K562 (cell line): ENCODE results near the gene VTI1B. TPM values are rescaled to one million over a fixed set of nuclear protein-coding genes. Genes with fewer than 3 reads are reported as not detected.

Source experiments
- BMI1 ChIP-seq: fragments of 150-350 bp; IDR thresholded peaks from 2 replicates; pipeline ENCODE4 v1.6.1; 2014; ENCODE audit warnings: low read length
- CHD4 ChIP-seq: fragments of 200-600 bp; sonication (generic); IDR thresholded peaks from 3 replicates; pipeline ENCODE4 v1.6.1; 2012; ENCODE audit warnings: low read depth, mild to moderate bottlenecking, mixed read lengths, low read length, inconsistent platforms; ENCODE audit not compliant: insufficient read depth, insufficient replicate concordance, poor library complexity, severe bottlenecking
- CREB3L1 ChIP-seq: fragments of 450-650 bp; IDR thresholded peaks from 2 replicates; pipeline ENCODE4 v1.6.1; 2014; ENCODE audit warnings: low read depth, mild to moderate bottlenecking, moderate library complexity, borderline replicate concordance
- DLX4 ChIP-seq: fragments of 250-450 bp; sonication (Bioruptor Pico); IDR thresholded peaks from 2 replicates; pipeline ENCODE4 v1.6.1; 2021; ENCODE audit warnings: mild to moderate bottlenecking
- FUS ChIP-seq: fragments of 200-400 bp; formaldehyde crosslinking; optimal IDR thresholded peaks from 2 replicates; pipeline ENCODE3; 2017; ENCODE audit warnings: low read depth, low read length
- HLTF ChIP-seq: fragments of 450-650 bp; IDR thresholded peaks from 2 replicates; pipeline ENCODE4 v1.6.1; 2016
- HNRNPUL1 ChIP-seq: fragments of 200-400 bp; formaldehyde crosslinking; IDR thresholded peaks from 2 replicates; pipeline ENCODE4 v1.6.1; 2017; ENCODE audit warnings: low read length
- MTF1 ChIP-seq: fragments of 250-450 bp; sonication (Bioruptor Pico); IDR thresholded peaks from 2 replicates; pipeline ENCODE4 v1.9.0; 2021; ENCODE audit warnings: moderate library complexity, mild to moderate bottlenecking, inconsistent platforms, borderline replicate concordance
- MYC ChIP-seq, 2 experiments: fragments of 250-450 bp in 1 of 2; sonication (Bioruptor Pico) in 1 of 2; IDR thresholded peaks; 2 replicates each; pipeline versions ENCODE4 v1.5.1 to v1.6.1; 2012 to 2021; ENCODE audit warnings: low read depth in 2 of 2, borderline replicate concordance in 1 of 2, improper control_type of control experiment in 1 of 2, low read length in 1 of 2, mild to moderate bottlenecking in 1 of 2, moderate library complexity in 1 of 2
- NCOA2 ChIP-seq, 2 experiments: fragments of 450-650 bp; IDR thresholded peaks; 2 replicates each; pipeline ENCODE4 v1.6.1; 2018; ENCODE audit warnings: mild to moderate bottlenecking in 2 of 2, moderate library complexity in 1 of 2; ENCODE audit not compliant: partially characterized antibody in 2 of 2
- NFATC3 ChIP-seq: fragments of 450-650 bp; IDR thresholded peaks from 2 replicates; pipeline ENCODE4 v1.6.1; 2017; ENCODE audit warnings: mild to moderate bottlenecking
- NFYB ChIP-seq: IDR thresholded peaks from 2 replicates; pipeline ENCODE4 v1.6.1; 2011; ENCODE audit warnings: mild to moderate bottlenecking, moderate library complexity; ENCODE audit not compliant: insufficient read length; ENCODE audit errors: extremely low read depth
- NR2C1 ChIP-seq, 2 experiments: fragments of 450-650 bp; IDR thresholded peaks; 2 replicates each; pipeline ENCODE4 v1.6.1; 2017; ENCODE audit warnings: mild to moderate bottlenecking in 2 of 2, antibody characterized with exemption in 1 of 2, inconsistent platforms in 1 of 2, missing compliant biosample characterization in 1 of 2, missing genetic modification characterization in 1 of 2
- NR2C2 ChIP-seq, 2 experiments: fragments of 200-800 bp in 1 of 2; sonication (Bioruptor generic) in 1 of 2; sonication (generic) in 1 of 2; formaldehyde crosslinking in 1 of 2; IDR thresholded peaks; 2 replicates each; pipeline versions ENCODE4 v1.6.1 to v1.8.0; 2016 to 2022; ENCODE audit warnings: mild to moderate bottlenecking in 1 of 2, missing compliant biosample characterization in 1 of 2, missing genetic modification characterization in 1 of 2, missing genetic modification reagents in 1 of 2
- SIN3A ChIP-seq, 2 experiments: fragments of 150-350 bp in 1 of 2; IDR thresholded peaks; 2 replicates each; pipeline ENCODE4 v1.6.1; 2011 to 2016; ENCODE audit warnings: borderline replicate concordance in 2 of 2, low read depth in 2 of 2, low read length in 2 of 2, mild to moderate bottlenecking in 2 of 2, moderate library complexity in 2 of 2; ENCODE audit not compliant: control insufficient read depth in 1 of 2
- SIN3B ChIP-seq: fragments of 450-650 bp; IDR thresholded peaks from 2 replicates; pipeline ENCODE4 v1.6.1; 2017; ENCODE audit warnings: low read depth, mild to moderate bottlenecking, moderate library complexity
- TAF7 ChIP-seq: fragments of 450-650 bp; IDR thresholded peaks from 2 replicates; pipeline ENCODE4 v1.6.1; 2016; ENCODE audit warnings: missing genetic modification characterization, missing compliant biosample characterization
- U2AF2 ChIP-seq: fragments of 200-400 bp; formaldehyde crosslinking; optimal IDR thresholded peaks from 2 replicates; pipeline ENCODE3; 2017; ENCODE audit warnings: low read depth, mild to moderate bottlenecking, low read length
- YY1 ChIP-seq, 3 experiments: IDR thresholded peaks; 2 replicates each; pipeline ENCODE4 v1.6.1; 2011; ENCODE audit warnings: low read length in 2 of 3, mild to moderate bottlenecking in 2 of 3, moderate library complexity in 2 of 3, borderline replicate concordance in 1 of 3, control low read depth in 1 of 3, low read depth in 1 of 3; ENCODE audit not compliant: insufficient read depth in 3 of 3, insufficient replicate concordance in 2 of 3, control insufficient read depth in 1 of 3, insufficient read length in 1 of 3; ENCODE audit errors: extremely low read depth in 1 of 3
- ZEB2 ChIP-seq: fragments of 450-650 bp; IDR thresholded peaks from 2 replicates; pipeline ENCODE4 v1.6.1; 2016
- ZNF77 ChIP-seq: fragments of 250-450 bp; sonication (Bioruptor Pico); IDR thresholded peaks from 2 replicates; pipeline ENCODE4 v1.5.0; 2020
- polyA plus RNA-seq, 8 experiments: library from polyadenylated mRNA; depleted of rRNA in 4 of 8; stranded (reverse) in 5 of 8; unstranded in 3 of 8; fragments of >200 nt; fragmentation: Nextera tagmentation in 2 of 8; fragmentation: Illumina TruSeq in 1 of 8; extraction: Ambion mirVana in 2 of 8; extraction: Trizol in 1 of 8; gene quantifications; 2 replicates each; pipeline versions ENCODE4 v1.2.1 to v1.2.3, GENCODE V29; 2011 to 2014; ENCODE audit warnings: inconsistent platforms in 1 of 8, missing spikeins in 1 of 8
- total RNA-seq, 7 experiments: library from RNA; depleted of rRNA in 6 of 7; stranded (reverse); fragments of >200 nt in 6 of 7; fragmentation: Illumina TruSeq in 2 of 7; extraction: Trizol in 2 of 7; gene quantifications; 2 replicates each; pipeline versions ENCODE4 v1.2.1 to v1.2.3, GENCODE V29; 2011 to 2021; ENCODE audit warnings: low replicate concordance in 1 of 7
- TF ChIP-seq, protein P1 (sequence below): fragments of 450-650 bp; formaldehyde crosslinking; IDR thresholded peaks from 2 replicates; pipeline ENCODE4 v1.4.0; 2020; ENCODE audit warnings: mild to moderate bottlenecking, moderate library complexity

VTI1B gene
- total and polyA plus RNA-seq, 9 of the 15 experiments (the other 6 are each of a cell fraction or from before 2014, with no cell fraction given), result 7.8 to 69.8 (median 50.1) TPM

- peak; percentile 75 for TF ChIP-seq MYC (IDR thresholded peaks at IDR 0.05; ENCODE audit: low read depth, low read length)
- no peak for TF ChIP-seq MYC (CRISPR knock-in tag; IDR thresholded peaks at IDR 0.05; ENCODE audit: borderline replicate concordance, low read depth)
- TF ChIP-seq NFATC3, result peak; percentile 33; the same call in 1 of the 2 replicates
- 0 out of 2 replicates have a peak, but pooled peaks have one; percentile 36 for TF ChIP-seq CREB3L1
- peak; percentile 83 to 84 for TF ChIP-seq NCOA2 (IDR thresholded peaks at IDR 0.05; ENCODE audit: partially characterized antibody in 2 of 2)
- no peak for TF ChIP-seq NR2C2 (CRISPR knock-in tag; IDR thresholded peaks at IDR 0.05)
- TF ChIP-seq NR2C2 (tag; IDR thresholded peaks at IDR 0.05), result peak; percentile 90
- TF ChIP-seq MTF1 (CRISPR knock-in tag), result no peak
- TF ChIP-seq SIN3B, result no peak
- TF ChIP-seq U2AF2, result no peak
- TF ChIP-seq, protein P1, sequence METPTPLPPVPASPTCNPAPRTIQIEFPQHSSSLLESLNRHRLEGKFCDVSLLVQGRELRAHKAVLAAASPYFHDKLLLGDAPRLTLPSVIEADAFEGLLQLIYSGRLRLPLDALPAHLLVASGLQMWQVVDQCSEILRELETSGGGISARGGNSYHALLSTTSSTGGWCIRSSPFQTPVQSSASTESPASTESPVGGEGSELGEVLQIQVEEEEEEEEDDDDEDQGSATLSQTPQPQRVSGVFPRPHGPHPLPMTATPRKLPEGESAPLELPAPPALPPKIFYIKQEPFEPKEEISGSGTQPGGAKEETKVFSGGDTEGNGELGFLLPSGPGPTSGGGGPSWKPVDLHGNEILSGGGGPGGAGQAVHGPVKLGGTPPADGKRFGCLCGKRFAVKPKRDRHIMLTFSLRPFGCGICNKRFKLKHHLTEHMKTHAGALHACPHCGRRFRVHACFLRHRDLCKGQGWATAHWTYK (CRISPR knock-in tag), result peak; percentile 86
- peak; percentile 96 for TF ChIP-seq ZEB2
- TF ChIP-seq ZNF77 (CRISPR knock-in tag), result no peak
- no peak for TF ChIP-seq CHD4
- TF ChIP-seq NFYB, result no peak
- no peak for TF ChIP-seq BMI1
- peak; percentile 70 for TF ChIP-seq NR2C1 (IDR thresholded peaks at IDR 0.05)
- peak; percentile 92 for TF ChIP-seq NR2C1 (tag; IDR thresholded peaks at IDR 0.05)
- no peak for TF ChIP-seq FUS
- TF ChIP-seq HNRNPUL1, result no peak
- TF ChIP-seq YY1 (IDR thresholded peaks at IDR 0.05; ENCODE audit: borderline replicate concordance in 1 of 3, control insufficient read depth in 1 of 3, extremely low read depth in 1 of 3, insufficient read depth in 3 of 3, insufficient read length in 1 of 3, insufficient replicate concordance in 2 of 3, low read depth in 1 of 3, low read length in 2 of 3), result no peak
- TF ChIP-seq DLX4, result no peak
- TF ChIP-seq SIN3A (IDR thresholded peaks at IDR 0.05; ENCODE audit: borderline replicate concordance in 2 of 2, control insufficient read depth in 1 of 2, low read depth in 2 of 2, low read length in 2 of 2), result no peak
- TF ChIP-seq TAF7 (tag), result no peak
- peak; percentile 55; the same call in 1 of the 2 replicates for TF ChIP-seq HLTF
These were observed 38.0 kb downstream of the VTI1B start (continued) for GRCh38 chr14:67636361-67636919.
